Heart right ventricle (tissue), 16 donors: ENCODE measurements around the gene DDX19B. TPM values are rescaled to one million over a fixed set of nuclear protein-coding genes. Genes with fewer than 3 reads are reported as not detected.
"Not testable (repeated sequence)": the region's sequence is repeated elsewhere in the genome, so short reads cannot be mapped to it uniquely, and the experiment has no call there.

Experiments used
- ATAC-seq, 8 donors: fragments of 200-7000 bp; cut with Tn5 transposase; one replicate each; pipeline ENCODE4 v1.9.1; 2020; ENCODE audit warnings: mild to moderate bottlenecking in 8 of 8, moderate library complexity in 8 of 8, moderate number of reproducible peaks in 1 of 8
- DNase-seq, 2 donors: peaks; one replicate each; pipeline ENCODE4 v3.0.0-alpha.2; 2020
- H3K27ac ChIP-seq, 10 donors: fragments of 200-600 bp; sonication (generic) in 2 of 10; one replicate each; pipeline versions ENCODE4 v1.5.0 to v1.8.0; 2020 to 2022; ENCODE audit warnings: mild to moderate bottlenecking in 3 of 10
- H3K27me3 ChIP-seq, 7 donors: fragments of 200-600 bp; one replicate each; pipeline ENCODE4 v1.8.0; 2021 to 2022; ENCODE audit warnings: mild to moderate bottlenecking in 2 of 7
- H3K36me3 ChIP-seq, 9 donors: fragments of 200-600 bp; sonication (generic) in 1 of 9; one replicate each; pipeline versions ENCODE4 v1.5.0 to v1.8.0; 2020 to 2022; ENCODE audit warnings: mild to moderate bottlenecking in 2 of 9
- H3K4me1 ChIP-seq, 9 donors: fragments of 200-600 bp; sonication (generic) in 1 of 9; one replicate each; pipeline versions ENCODE4 v1.5.0 to v1.8.0; 2020 to 2022; ENCODE audit warnings: mild to moderate bottlenecking in 4 of 9
- H3K4me3 ChIP-seq, 10 donors: fragments of 200-600 bp; sonication (generic) in 2 of 10; one replicate each; pipeline versions ENCODE4 v1.5.0 to v1.8.0; 2020 to 2022; ENCODE audit warnings: mild to moderate bottlenecking in 7 of 10, moderate library complexity in 2 of 10
- H3K9me3 ChIP-seq, 11 donors: fragments of 200-600 bp in 10 of 11; sonication (generic) in 2 of 11; one replicate each; pipeline versions ENCODE4 v1.5.0 to v1.8.0; 2013 to 2022; ENCODE audit warnings: mild to moderate bottlenecking in 2 of 11, control low read depth in 1 of 11, moderate library complexity in 1 of 11
- CTCF ChIP-seq, 9 donors: fragments of 200-600 bp; sonication (generic) in 2 of 9; IDR thresholded peaks; one replicate each; pipeline versions ENCODE4 v1.5.0 to v1.8.0; 2021 to 2022; ENCODE audit warnings: antibody characterized with exemption in 9 of 9, mild to moderate bottlenecking in 5 of 9, moderate library complexity in 1 of 9
- WGBS, 2 donors: extraction: QIAGEN DNeasy Blood & Tissue Kit; methylation state at CpG; one replicate each; pipeline ENCODE4 v1.1.7; 2013; ENCODE audit warnings: inconsistent platforms in 1 of 2; 5-methylcytosine and 5-hydroxymethylcytosine counted together
- intact Hi-C, 10 donors: fragments of 100-400 bp; cut with DNase I; formaldehyde crosslinking; loops; one replicate each; pipeline versions ENCODE4 v1.11.1 to v1.14.2; 2022
- polyA plus RNA-seq, 2 donors: library from polyadenylated mRNA; stranded (reverse); fragments of 200-250 nt; gene quantifications; one replicate each; pipeline ENCODE4 v1.2.3, GENCODE V29; 2013
- total RNA-seq, 10 donors: library from RNA; stranded (reverse); fragmentation: NEBNext Ultra II Directional in 3 of 10; extraction: Animal tissue kit (Norgen Biotek cat#: 25700) in 3 of 10; gene quantifications; one replicate each; pipeline versions ENCODE4 v1.2.1 to v1.2.4, GENCODE V29; 2021 to 2023
- donor health status: Arrhythmogenic right ventricular cardiomyopathy.
- donor health status: ischemic (EF 13 %, LVEDD 7.1; RV severe dilation, severe dysfunction).
- donor health status: healthy with polysubstance abuse.
- donor health status: DM: no; HTN: yes; CAD: no.
- donor health status: DM: no; HTN: no; CAD: no.
- donor health status: ischemic (EF 25% LVEDD 6.9; RV normal size, moderate dysfunction).
- donor health status: ischemic (EF 25% LVEDD 5.7; RV mildly dilated, moderate dysfunction).
- donor health status: healthy.
- donor health status: DM: yes; HTN: yes; CAD: no.
- donor health status: Ischemic cardiomyopathy.
- donor health status: ischemic (EF 35%, LVEDD 5.7; RV mildly dilated, moderate dysfunction).
- donor health status: nonischemic (EF 11% LVEDD 7.7; RV severe dilation, severe dysfunction).
- donor health status: DM: yes; HTN: yes; CAD: no.
- donor health status: PGD.
- donor health status: ischemic (EF 29% LVEDD 5.4; RV normal size, mild dysfunction).
- donor health status: nonischemic (EF 23%, LVEDD 6.1; RV moderate dilation, normal function).

Gene DDX19B
- total and polyA plus RNA-seq, 12 donors: 11.6 to 25.3 (median 20.2) TPM

GRCh38 chr16:70331588-70332358, 32.8 kb downstream of the DDX19B start:
- Histone ChIP-seq H3K36me3 (peaks cover 0 to 97% (median 39%) of the 10 kb centered on the region in 9 donors), H3K4me3 (no peak overlapping the region), H3K27me3 (no peaks in the 10 kb centered on the region), H3K27ac (no peak overlapping the region), H3K4me1 (peaks cover 0 to 5% (median 0%) of the 10 kb centered on the region in 9 donors), H3K9me3 (no peaks in the 10 kb centered on the region)
- DNase-seq (no peak), ATAC-seq (peak in 6 of 8 donors; percentile 46 to 74 (median 58))
- intact Hi-C loops: loop anchor here in 3 of 10 donors (2.0 to 10.0 kb wide), 3 partner anchors 321 to 423 kb away; no protein-coding TSS in a partner anchor
- peak; percentile 19 to 67 (median 55) for TF ChIP-seq CTCF (IDR thresholded peaks at IDR 0.05)
- WGBS, 2 donors: 62 to 63% methylated on average over 9 of the region's 9 CpGs

GRCh38 chr16:70332728-70333127, 33.7 kb downstream of the DDX19B start:
- not testable (repeated sequence) for H3K4me3 ChIP-seq, H3K4me1 ChIP-seq, H3K27me3 ChIP-seq, DNase-seq, H3K27ac ChIP-seq, H3K9me3 ChIP-seq, ATAC-seq
- peaks cover 0 to 92% (median 38%) of the 10 kb centered on the region in 9 donors for H3K36me3 ChIP-seq
- WGBS, 2 donors: 66 to 67% methylated on average over 5 of the region's 12 CpGs
- intact Hi-C loops: loop anchor here in 2 of 10 donors (10.0 kb wide), 2 partner anchors 322 to 422 kb away; no protein-coding TSS in a partner anchor

- ATAC-seq (no peak), DNase-seq (no peak)
- intact Hi-C loops: loop anchor here in 2 of 10 donors (10.0 kb wide), 2 partner anchors 317 to 417 kb away; no protein-coding TSS in a partner anchor
- Histone ChIP-seq H3K9me3 (no peaks in the 10 kb centered on the region), H3K27me3 (no peaks in the 10 kb centered on the region), H3K4me3 (no peak overlapping the region), H3K36me3 (peaks cover 0 to 49% (median 13%) of the 10 kb centered on the region in 9 donors), H3K4me1 (peaks cover 0 to 6% (median 0%) of the 10 kb centered on the region in 9 donors), H3K27ac (no peak overlapping the region)
- TF ChIP-seq CTCF (IDR thresholded peaks at IDR 0.05): no peak
- WGBS, 2 donors: 93 to 97% methylated on average over 5 of the region's 5 CpGs
These were observed 38.8 kb downstream of the DDX19B start for GRCh38 chr16:70337814-70338213.

DNA sequence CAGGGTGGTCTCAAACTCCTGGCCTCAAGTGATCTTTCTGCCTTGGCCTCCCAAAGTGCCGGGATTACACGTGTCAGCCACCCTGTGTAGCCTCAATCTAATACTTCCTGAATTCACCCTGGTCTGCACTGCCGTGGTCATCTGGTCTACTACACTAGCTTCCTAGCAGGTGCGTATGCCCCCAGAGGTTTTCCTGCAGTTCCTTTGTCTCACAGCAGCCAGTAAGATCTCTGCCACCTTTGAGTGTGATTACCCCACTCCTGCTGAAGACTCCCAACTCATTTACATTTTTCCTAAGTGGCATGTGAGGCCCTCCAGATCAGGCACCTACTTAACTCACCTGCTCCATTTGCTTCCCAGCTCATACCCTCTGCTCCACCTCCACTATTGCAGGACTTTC, 42.6 kb downstream of the DDX19B start:
- 73 to 74% methylated on average over 4 of the region's 4 CpGs for WGBS, 2 donors
- DNase-seq: no peak
- peak in 1 of 8 donors; percentile 2 for ATAC-seq
- intact Hi-C loops: no loop called here
- peaks cover 0 to 16% (median 8%) of the 10 kb centered on the region in 9 donors for H3K4me1 ChIP-seq
- no peaks in the 10 kb centered on the region for H3K27me3 ChIP-seq
- peak overlapping the region in 3 of 10 donors; percentile 36 to 58 (median 49) for H3K27ac ChIP-seq
- peaks cover 0 to 13% (median 0%) of the 10 kb centered on the region in 9 donors for H3K36me3 ChIP-seq
- H3K4me3 ChIP-seq: no peak overlapping the region
- no peak for TF ChIP-seq CTCF (IDR thresholded peaks at IDR 0.05)
- H3K9me3 ChIP-seq: no peaks in the 10 kb centered on the region
